ENCODE measurements around the gene MORF4L1. TPM values are rescaled to one million over a fixed set of nuclear protein-coding genes. Genes with fewer than 3 reads are reported as not detected.
"Not testable (repeated sequence)": the region's sequence is repeated elsewhere in the genome, so short reads cannot be mapped to it uniquely, and the experiment has no call there.

Gene MORF4L1
- total and polyA plus RNA-seq, 4 donors, result 124 to 433 (median 267) TPM

DNA sequence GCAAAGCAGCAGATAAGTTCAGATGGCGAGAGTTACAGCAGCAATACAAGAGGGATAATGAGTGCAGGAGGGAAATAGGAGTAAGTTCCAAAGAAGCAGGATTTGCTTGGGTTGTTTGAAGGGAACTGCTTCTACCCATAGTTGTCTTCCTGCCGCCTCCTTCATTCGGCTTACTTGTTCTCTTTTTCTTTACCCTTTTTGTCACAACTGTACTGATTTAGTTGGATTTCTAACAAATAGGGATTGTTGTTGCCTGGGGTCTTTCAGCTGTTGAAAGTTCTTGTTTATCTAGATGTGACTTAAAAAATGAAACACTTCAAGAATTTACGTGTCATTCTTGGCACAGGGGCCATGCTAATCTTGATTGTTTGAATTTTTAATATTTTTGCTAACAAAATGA is 25.9 kb downstream of the MORF4L1 start:
- no peak overlapping the region for H3K9ac ChIP-seq (ENCODE audit: insufficient read depth in 1 of 2, low read length in 2 of 2)
- H3K9me3 ChIP-seq (ENCODE audit: control insufficient read depth in 4 of 4, insufficient read depth in 3 of 4, low read length in 3 of 4), result no peaks in the 10 kb centered on the region
- no peak overlapping the region for H3K27ac ChIP-seq (ENCODE audit: low read depth in 1 of 2, low read length in 1 of 2)
- DNase-seq (no peak), ATAC-seq (ENCODE audit: insufficient read depth, low FRiP score) (no peak)
- H3K4me3 ChIP-seq, result no peak overlapping the region
- no peaks in the 10 kb centered on the region for H3K27me3 ChIP-seq (ENCODE audit: control insufficient read depth in 3 of 3, insufficient read depth in 3 of 3, low read length in 2 of 3)
- 88 to 94% methylated on average over 4 of the region's 4 CpGs for WGBS, 2 donors
- H3K4me1 ChIP-seq (ENCODE audit: control insufficient read depth in 5 of 5, insufficient read depth in 5 of 5, low read length in 5 of 5), result peaks cover 0 to 3% (median 0%) of the 10 kb centered on the region in 5 donors
- H3K36me3 ChIP-seq (ENCODE audit: control insufficient read depth in 4 of 4, insufficient read depth in 4 of 4, low read length in 4 of 4), result peaks cover 21 to 67% (median 37%) of the 10 kb centered on the region in 4 donors
- TF ChIP-seq, protein P1, sequence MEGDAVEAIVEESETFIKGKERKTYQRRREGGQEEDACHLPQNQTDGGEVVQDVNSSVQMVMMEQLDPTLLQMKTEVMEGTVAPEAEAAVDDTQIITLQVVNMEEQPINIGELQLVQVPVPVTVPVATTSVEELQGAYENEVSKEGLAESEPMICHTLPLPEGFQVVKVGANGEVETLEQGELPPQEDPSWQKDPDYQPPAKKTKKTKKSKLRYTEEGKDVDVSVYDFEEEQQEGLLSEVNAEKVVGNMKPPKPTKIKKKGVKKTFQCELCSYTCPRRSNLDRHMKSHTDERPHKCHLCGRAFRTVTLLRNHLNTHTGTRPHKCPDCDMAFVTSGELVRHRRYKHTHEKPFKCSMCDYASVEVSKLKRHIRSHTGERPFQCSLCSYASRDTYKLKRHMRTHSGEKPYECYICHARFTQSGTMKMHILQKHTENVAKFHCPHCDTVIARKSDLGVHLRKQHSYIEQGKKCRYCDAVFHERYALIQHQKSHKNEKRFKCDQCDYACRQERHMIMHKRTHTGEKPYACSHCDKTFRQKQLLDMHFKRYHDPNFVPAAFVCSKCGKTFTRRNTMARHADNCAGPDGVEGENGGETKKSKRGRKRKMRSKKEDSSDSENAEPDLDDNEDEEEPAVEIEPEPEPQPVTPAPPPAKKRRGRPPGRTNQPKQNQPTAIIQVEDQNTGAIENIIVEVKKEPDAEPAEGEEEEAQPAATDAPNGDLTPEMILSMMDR (IDR thresholded peaks at IDR 0.05; ENCODE audit: control extremely low read depth, extremely low read depth), result no peak

DNA sequence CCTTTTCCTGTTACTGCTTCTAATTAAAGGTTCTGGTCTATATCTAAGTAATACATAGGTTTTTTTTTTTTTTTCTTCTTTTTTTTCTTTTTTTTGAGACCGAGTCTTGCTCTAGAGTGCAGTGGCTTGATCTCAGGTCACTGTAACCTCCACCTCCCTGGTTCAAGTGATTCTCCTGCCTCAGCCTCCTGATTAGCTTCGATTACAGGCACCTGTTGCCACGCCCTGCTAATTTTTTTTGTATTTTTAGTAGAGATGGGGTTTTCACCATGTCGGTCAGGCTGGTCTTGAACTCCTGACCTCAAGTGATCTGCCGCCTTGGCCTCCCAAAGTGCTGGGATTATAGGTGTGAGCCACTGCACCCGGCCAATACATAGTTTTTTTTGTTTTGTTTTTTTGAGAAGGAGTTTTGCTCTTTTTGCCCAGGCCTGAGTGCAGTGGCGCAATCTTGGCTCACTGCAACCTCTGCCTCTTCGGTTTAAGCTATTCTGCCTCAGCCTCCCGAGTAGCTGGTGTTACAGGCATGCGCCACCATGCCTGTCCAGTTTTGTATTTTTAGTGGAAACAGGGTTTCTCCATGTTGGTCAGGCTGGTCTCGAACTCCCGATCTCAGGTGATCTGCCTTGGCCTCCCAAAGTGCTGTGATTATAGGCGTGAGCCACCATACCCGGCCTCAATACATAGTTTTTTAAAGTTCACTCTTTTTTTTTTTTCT is 28.3 kb downstream of the MORF4L1 start:
- not testable (repeated sequence) for H3K4me1 ChIP-seq (ENCODE audit: control insufficient read depth in 5 of 5, insufficient read depth in 5 of 5, low read length in 5 of 5); H3K9me3 ChIP-seq (ENCODE audit: control insufficient read depth in 4 of 4, insufficient read depth in 3 of 4, low read length in 3 of 4); H3K27ac ChIP-seq (ENCODE audit: low read depth in 1 of 2, low read length in 1 of 2); ATAC-seq (ENCODE audit: insufficient read depth, low FRiP score); H3K27me3 ChIP-seq (ENCODE audit: control insufficient read depth in 3 of 3, insufficient read depth in 3 of 3, low read length in 2 of 3); H3K9ac ChIP-seq (ENCODE audit: insufficient read depth in 1 of 2, low read length in 2 of 2); H3K4me3 ChIP-seq; DNase-seq
- 94 to 95% methylated on average over 14 of the region's 14 CpGs for WGBS, 2 donors
- peaks cover 21 to 66% (median 35%) of the 10 kb centered on the region in 4 donors for H3K36me3 ChIP-seq (ENCODE audit: control insufficient read depth in 4 of 4, insufficient read depth in 4 of 4, low read length in 4 of 4)

DNA sequence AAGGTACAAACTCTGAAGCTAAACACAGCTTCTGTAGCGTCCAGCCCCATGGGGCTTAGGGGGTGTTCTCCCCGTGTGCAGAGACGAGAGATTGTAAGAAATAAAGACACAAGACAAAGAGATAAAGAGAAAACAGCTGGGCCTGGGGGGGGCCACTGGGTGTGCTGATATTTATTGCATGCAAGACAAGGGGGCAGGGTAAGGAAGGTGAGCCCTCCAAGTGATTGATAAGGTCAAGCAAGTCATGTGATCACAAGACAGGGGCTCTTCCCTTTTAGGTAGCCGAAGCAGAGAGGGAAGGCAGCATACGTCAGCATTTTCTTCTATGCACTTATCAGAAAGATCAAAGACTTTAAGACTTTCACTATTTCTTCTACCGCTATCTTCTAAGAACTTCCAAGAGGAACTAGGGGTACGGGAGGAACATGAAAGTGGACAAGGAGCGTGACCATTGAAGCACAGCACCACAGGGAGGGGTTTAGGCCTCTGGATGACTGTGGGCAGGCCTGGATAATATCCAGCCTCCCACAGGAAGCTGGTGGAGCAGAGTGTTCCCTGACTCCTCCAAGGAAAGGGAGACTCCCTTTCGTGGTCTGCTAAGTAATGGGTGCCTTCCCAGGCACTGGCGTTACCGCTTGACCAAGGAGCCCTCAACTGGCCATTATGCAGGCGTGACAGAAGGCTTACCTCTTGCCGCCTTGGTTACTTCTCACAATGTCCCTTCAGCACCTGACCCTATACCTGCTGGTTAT is 29.8 kb downstream of the MORF4L1 start:
- not testable (repeated sequence) for H3K4me3 ChIP-seq; H3K9me3 ChIP-seq (ENCODE audit: control insufficient read depth in 4 of 4, insufficient read depth in 3 of 4, low read length in 3 of 4); H3K27me3 ChIP-seq (ENCODE audit: control insufficient read depth in 3 of 3, insufficient read depth in 3 of 3, low read length in 2 of 3); H3K27ac ChIP-seq (ENCODE audit: low read depth in 1 of 2, low read length in 1 of 2); H3K9ac ChIP-seq (ENCODE audit: insufficient read depth in 1 of 2, low read length in 2 of 2); DNase-seq; H3K4me1 ChIP-seq (ENCODE audit: control insufficient read depth in 5 of 5, insufficient read depth in 5 of 5, low read length in 5 of 5); ATAC-seq (ENCODE audit: insufficient read depth, low FRiP score)
- 71 to 81% methylated on average over 13 of the region's 13 CpGs for WGBS, 2 donors
- peaks cover 21 to 74% (median 43%) of the 10 kb centered on the region in 4 donors for H3K36me3 ChIP-seq (ENCODE audit: control insufficient read depth in 4 of 4, insufficient read depth in 4 of 4, low read length in 4 of 4)

GRCh38 chr15:78904599-78905358 is 32.1 kb downstream of the MORF4L1 start:
- ATAC-seq (ENCODE audit: insufficient read depth, low FRiP score) (no peak), DNase-seq (no peak)
- peaks cover 26 to 71% (median 45%) of the 10 kb centered on the region in 4 donors for H3K36me3 ChIP-seq (ENCODE audit: control insufficient read depth in 4 of 4, insufficient read depth in 4 of 4, low read length in 4 of 4)

More at GRCh38 chr15:78904599-78905358, 32.1 kb downstream of the MORF4L1 start:
- TF ChIP-seq, protein P1 (IDR thresholded peaks at IDR 0.05; ENCODE audit: control extremely low read depth, extremely low read depth), result no peak
- Histone ChIP-seq H3K9me3 (ENCODE audit: control insufficient read depth in 4 of 4, insufficient read depth in 3 of 4, low read length in 3 of 4) (no peaks in the 10 kb centered on the region), H3K27ac (ENCODE audit: low read depth in 1 of 2, low read length in 1 of 2) (no peak overlapping the region), H3K4me3 (no peak overlapping the region), H3K27me3 (ENCODE audit: control insufficient read depth in 3 of 3, insufficient read depth in 3 of 3, low read length in 2 of 3) (no peaks in the 10 kb centered on the region), H3K4me1 (ENCODE audit: control insufficient read depth in 5 of 5, insufficient read depth in 5 of 5, low read length in 5 of 5) (peaks cover 0 to 4% (median 0%) of the 10 kb centered on the region in 5 donors), H3K9ac (ENCODE audit: insufficient read depth in 1 of 2, low read length in 2 of 2) (no peak overlapping the region)
- 84 to 86% methylated on average over 6 of the region's 6 CpGs for WGBS, 2 donors

Measured in lung (tissue), 12 donors.